K562 (cell line): ENCODE results near the gene USP28. TPM values are rescaled to one million over a fixed set of nuclear protein-coding genes. Genes with fewer than 3 reads are reported as not detected.

Source experiments
- CAMTA2 ChIP-seq: fragments of 250-450 bp; sonication (Bioruptor Pico); conservative IDR thresholded peaks from 2 replicates; pipeline ENCODE4 v1.5.1; 2022
- ETV1 ChIP-seq: fragments of 450-650 bp; conservative IDR thresholded peaks from 2 replicates; pipeline ENCODE4 v1.6.1; 2016; ENCODE audit warnings: missing genetic modification characterization, control low read depth, low read depth, missing compliant biosample characterization
- GMEB1 ChIP-seq: fragments of 250-450 bp; sonication (Bioruptor Pico); IDR thresholded peaks from 2 replicates; pipeline ENCODE4 v1.4.0; 2020; ENCODE audit warnings: mild to moderate bottlenecking
- POLR2B ChIP-seq: fragments of 450-650 bp; IDR thresholded peaks from 2 replicates; pipeline ENCODE4 v1.6.1; 2018; ENCODE audit warnings: low read depth; ENCODE audit not compliant: partially characterized antibody
- SNIP1 ChIP-seq: fragments of 450-650 bp; IDR thresholded peaks from 2 replicates; pipeline ENCODE4 v1.7.1; 2017; ENCODE audit warnings: low read depth, mild to moderate bottlenecking
- TEAD4 ChIP-seq, 2 experiments: sonication (generic) in 1 of 2; formaldehyde crosslinking in 1 of 2; IDR thresholded peaks; 2 replicates each; pipeline versions ENCODE4 v1.6.1 to v1.8.0; 2012 to 2022; ENCODE audit warnings: borderline replicate concordance in 1 of 2, inconsistent platforms in 1 of 2, low read length in 1 of 2, mild to moderate bottlenecking in 1 of 2, missing genetic modification reagents in 1 of 2
- THRAP3 ChIP-seq: fragments of 450-650 bp; IDR thresholded peaks from 2 replicates; pipeline ENCODE4 v1.6.1; 2016; ENCODE audit warnings: mild to moderate bottlenecking, inconsistent platforms, borderline replicate concordance
- ZBTB17 ChIP-seq: fragments of 450-650 bp; formaldehyde crosslinking; IDR thresholded peaks from 2 replicates; pipeline ENCODE4 v1.4.0; 2020; ENCODE audit warnings: mild to moderate bottlenecking
- ZEB2 ChIP-seq: fragments of 450-650 bp; IDR thresholded peaks from 2 replicates; pipeline ENCODE4 v1.6.1; 2016
- ZNF324 ChIP-seq: fragments of 250-450 bp; sonication (Bioruptor Pico); IDR thresholded peaks from 2 replicates; pipeline ENCODE4 v1.4.0; 2020; ENCODE audit warnings: mild to moderate bottlenecking
- polyA plus RNA-seq, 8 experiments: library from polyadenylated mRNA; depleted of rRNA in 4 of 8; stranded (reverse) in 5 of 8; unstranded in 3 of 8; fragments of >200 nt; fragmentation: Nextera tagmentation in 2 of 8; fragmentation: Illumina TruSeq in 1 of 8; extraction: Ambion mirVana in 2 of 8; extraction: Trizol in 1 of 8; gene quantifications; 2 replicates each; pipeline versions ENCODE4 v1.2.1 to v1.2.3, GENCODE V29; 2011 to 2014; ENCODE audit warnings: inconsistent platforms in 1 of 8, missing spikeins in 1 of 8
- total RNA-seq, 7 experiments: library from RNA; depleted of rRNA in 6 of 7; stranded (reverse); fragments of >200 nt in 6 of 7; fragmentation: Illumina TruSeq in 2 of 7; extraction: Trizol in 2 of 7; gene quantifications; 2 replicates each; pipeline versions ENCODE4 v1.2.1 to v1.2.3, GENCODE V29; 2011 to 2021; ENCODE audit warnings: low replicate concordance in 1 of 7
- TF ChIP-seq, protein P1 (sequence below): fragments of 450-650 bp; formaldehyde crosslinking; IDR thresholded peaks from 2 replicates; pipeline ENCODE4 v1.4.0; 2020; ENCODE audit warnings: mild to moderate bottlenecking, mixed read lengths
- TF ChIP-seq, protein P2 (sequence below): fragments of 450-650 bp; formaldehyde crosslinking; conservative IDR thresholded peaks from 2 replicates; pipeline ENCODE4 v1.4.0; 2022; ENCODE audit warnings: mild to moderate bottlenecking, missing genetic modification characterization

The USP28 gene
- total and polyA plus RNA-seq, 9 of the 15 experiments (the other 6 are each of a cell fraction or from before 2014, with no cell fraction given) = 3.7 to 42.7 (median 20.3) TPM

DNA sequence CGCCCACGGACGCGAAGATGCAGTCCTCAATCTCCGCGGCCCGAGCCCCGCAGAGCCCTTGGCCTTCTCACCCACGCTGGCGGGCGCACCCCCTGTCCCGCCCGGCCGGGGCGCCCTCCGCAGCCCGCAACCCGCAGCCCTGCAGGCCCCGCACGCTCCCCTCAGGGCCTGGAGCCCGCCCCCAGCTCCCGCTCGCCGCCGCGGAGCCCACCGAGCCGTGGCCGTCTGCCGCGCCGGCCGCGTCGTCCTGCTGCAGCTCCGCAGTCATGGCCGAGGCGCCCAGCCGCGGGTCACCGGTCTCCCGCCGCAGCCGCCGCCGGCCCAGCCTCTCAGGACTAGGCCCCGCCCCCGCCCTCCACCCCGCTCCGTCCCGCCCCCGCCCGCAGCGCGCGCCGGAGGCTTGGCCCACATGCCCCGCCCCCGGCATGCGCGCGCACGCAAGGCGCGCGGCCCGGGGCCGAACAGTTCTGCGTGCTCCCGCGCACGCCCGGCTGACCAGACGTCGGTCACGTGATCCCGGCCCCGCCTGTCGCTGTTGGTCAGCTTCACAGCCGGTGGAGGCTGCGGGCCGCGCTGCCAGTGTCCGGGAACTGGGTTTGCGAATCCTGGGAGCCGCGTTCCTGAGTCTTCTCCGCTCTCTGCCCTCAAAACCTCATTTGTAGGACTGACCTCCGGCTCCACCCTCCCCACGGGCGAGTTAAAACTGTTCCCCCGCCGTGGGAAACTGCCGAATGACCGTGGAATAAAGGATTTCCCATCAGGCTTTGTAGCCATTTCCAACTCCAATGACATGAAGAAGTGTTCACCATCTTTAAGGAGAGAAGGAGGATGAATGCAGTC lies at the start of gene USP28 (continued):
- TF ChIP-seq, protein P1, sequence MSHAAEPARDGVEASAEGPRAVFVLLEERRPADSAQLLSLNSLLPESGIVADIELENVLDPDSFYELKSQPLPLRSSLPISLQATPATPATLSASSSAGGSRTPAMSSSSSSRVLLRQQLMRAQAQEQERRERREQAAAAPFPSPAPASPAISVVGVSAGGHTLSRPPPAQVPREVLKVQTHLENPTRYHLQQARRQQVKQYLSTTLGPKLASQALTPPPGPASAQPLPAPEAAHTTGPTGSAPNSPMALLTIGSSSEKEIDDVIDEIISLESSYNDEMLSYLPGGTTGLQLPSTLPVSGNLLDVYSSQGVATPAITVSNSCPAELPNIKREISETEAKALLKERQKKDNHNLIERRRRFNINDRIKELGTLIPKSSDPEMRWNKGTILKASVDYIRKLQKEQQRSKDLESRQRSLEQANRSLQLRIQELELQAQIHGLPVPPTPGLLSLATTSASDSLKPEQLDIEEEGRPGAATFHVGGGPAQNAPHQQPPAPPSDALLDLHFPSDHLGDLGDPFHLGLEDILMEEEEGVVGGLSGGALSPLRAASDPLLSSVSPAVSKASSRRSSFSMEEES (CRISPR knock-in tag) = peak; percentile 100
- TF ChIP-seq CAMTA2 (CRISPR knock-in tag) (no peak), ZNF324 (CRISPR knock-in tag) (no peak), THRAP3 (no peak), ZEB2 (no peak), GMEB1 (CRISPR knock-in tag) (peak; percentile 96), ZBTB17 (CRISPR knock-in tag) (no peak; the same call in 1 of the 2 replicates), SNIP1 (no peak), ETV1 (tag) (0 out of 2 replicates have a peak, but pooled peaks have one; percentile 30), POLR2B (peak; percentile 94), TEAD4 (IDR thresholded peaks at IDR 0.05; ENCODE audit: low read length) (0 out of 2 replicates have a peak, but pooled peaks have one; percentile 24), TEAD4 (CRISPR knock-in tag; IDR thresholded peaks at IDR 0.05; ENCODE audit: borderline replicate concordance) (no peak)
- TF ChIP-seq, protein P2, sequence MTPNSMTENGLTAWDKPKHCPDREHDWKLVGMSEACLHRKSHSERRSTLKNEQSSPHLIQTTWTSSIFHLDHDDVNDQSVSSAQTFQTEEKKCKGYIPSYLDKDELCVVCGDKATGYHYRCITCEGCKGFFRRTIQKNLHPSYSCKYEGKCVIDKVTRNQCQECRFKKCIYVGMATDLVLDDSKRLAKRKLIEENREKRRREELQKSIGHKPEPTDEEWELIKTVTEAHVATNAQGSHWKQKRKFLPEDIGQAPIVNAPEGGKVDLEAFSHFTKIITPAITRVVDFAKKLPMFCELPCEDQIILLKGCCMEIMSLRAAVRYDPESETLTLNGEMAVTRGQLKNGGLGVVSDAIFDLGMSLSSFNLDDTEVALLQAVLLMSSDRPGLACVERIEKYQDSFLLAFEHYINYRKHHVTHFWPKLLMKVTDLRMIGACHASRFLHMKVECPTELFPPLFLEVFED (CRISPR knock-in tag) = no peak
